GM08714 (cell line): Measurements from ENCODE around the gene TBC1D10A.
A peak's percentile ranks its signal among the peaks of the same experiment; 100 is the strongest.

ENCODE experiments used
- H3K4me3 ChIP-seq: fragments of 200-500 bp; sonication (Bioruptor generic); 2 replicates; pipeline ENCODE4 v1.5.1; 2014; ENCODE audit warnings: mild to moderate bottlenecking, low read length, inconsistent platforms
- ZNF274 ChIP-seq: IDR thresholded peaks from 2 replicates; pipeline ENCODE4 v1.6.1; 2012; ENCODE audit warnings: mild to moderate bottlenecking, low read depth, low read length

The TBC1D10A gene

DNA sequence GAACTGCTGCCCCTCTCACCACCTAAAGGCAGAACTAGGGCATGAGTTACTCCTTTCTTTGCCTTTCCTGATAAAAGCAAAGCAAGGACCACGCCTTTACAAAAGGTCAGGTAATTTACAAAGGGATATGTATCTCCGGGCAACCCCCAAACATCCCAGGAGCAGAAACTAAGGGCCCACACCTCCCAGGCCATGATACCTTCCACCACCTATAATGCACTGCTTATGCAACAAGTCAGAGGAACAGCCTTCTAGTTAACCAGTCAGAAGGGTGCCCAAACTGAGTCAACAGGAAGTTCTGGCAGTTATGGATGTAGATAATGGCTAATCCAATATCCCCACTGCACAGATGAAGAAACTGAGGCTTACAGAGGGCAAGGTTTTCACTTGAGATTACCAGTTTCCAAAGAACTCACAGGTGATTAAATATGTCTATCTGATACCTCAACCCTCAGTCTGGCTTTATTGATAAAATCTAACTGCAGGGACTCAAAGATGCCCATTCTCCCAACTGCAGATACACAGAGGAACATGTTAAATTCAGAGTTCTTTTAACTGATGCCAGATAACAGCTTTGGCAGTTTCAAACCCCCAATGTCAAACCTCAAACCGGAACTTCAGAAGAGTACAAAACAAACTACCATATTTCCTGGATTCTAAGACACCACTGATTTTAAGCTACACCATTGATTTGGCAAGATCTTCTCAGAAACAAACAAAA lies 20.7 kb downstream of the TBC1D10A start:
- H3K4me3 ChIP-seq, result peak overlapping the region; percentile 56; the same call in 1 of the 2 replicates
- no peak for TF ChIP-seq ZNF274

DNA sequence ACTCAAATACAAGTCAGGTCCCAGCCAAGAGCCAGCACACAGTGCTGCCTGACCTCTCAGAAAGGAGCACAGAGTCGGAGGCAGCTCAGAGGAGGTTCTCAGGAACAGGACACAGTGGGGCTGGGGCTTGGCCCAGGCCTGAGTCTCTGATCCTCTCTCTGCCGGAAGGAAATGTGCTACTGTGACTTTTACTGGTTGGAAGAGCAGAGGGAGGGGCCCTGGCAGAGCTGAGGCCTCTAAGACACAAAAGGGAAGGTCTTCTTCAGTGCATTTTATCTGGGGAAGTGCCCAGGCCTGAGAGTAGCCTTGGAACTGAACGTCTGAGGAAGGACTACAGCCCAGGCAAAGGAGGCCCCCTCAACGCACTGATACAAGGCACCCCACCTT lies 21.2 kb downstream of the TBC1D10A start:
- H3K4me3 ChIP-seq, result peak overlapping the region; percentile 56; the same call in 1 of the 2 replicates

DNA sequence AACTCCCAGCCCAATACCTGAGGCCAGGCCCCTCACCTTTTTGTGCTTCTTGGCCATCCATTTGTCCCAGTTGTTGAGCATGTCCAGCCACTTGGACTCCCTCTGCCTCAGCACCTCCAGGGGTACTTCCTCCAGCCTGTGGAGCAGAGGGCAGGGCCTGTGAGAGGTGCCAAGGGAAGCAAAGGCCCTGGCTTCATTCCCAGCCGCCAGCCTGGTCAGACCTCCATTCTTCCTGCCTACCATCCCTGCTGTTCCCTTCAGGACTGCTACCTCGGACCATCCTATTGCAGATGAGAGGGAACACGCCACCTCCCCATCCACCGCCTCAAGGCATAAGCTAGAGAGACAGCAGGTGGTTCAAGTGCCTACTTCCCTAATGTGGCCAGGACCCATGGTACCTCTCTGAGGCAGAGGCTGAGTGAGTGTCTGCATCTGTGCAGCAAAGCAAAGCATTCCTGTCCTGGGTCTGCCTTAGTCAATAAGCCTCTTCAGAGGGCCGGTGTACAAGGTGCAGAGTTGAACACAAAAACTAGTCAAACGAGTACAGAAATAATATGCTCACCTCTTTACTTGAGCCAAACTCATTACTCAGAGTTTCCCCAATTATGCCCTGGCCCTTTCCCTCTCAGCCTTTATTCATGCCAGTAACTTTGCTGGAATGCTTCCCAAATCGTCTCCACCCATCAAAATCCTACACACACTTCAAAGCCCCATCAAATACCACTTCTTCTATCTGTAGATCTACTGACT lies 22.1 kb downstream of the TBC1D10A start:
- peak overlapping the region; percentile 35; the same call in 1 of the 2 replicates for H3K4me3 ChIP-seq
- no peak for TF ChIP-seq ZNF274

More for the DNA sequence above, 21.2 kb downstream of the TBC1D10A start:
- no peak for TF ChIP-seq ZNF274

DNA sequence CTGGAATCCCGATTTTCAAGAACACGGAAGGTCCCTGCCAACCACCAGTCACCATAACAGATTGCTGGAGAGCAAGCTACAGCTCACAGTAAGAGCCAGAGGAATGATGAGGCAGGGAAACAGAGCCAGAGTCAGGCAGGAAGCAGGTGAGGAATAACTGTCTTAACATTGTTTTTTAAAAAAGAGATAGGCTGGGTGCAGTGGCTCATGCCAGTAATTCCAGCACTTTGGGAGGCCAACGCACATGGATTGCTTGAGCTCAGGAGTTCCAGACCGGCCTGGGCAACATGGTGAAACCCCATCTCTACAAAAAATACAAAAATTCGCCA lies 24.0 kb downstream of the TBC1D10A start:
- no peak for TF ChIP-seq ZNF274
- H3K4me3 ChIP-seq, result no peak overlapping the region

DNA sequence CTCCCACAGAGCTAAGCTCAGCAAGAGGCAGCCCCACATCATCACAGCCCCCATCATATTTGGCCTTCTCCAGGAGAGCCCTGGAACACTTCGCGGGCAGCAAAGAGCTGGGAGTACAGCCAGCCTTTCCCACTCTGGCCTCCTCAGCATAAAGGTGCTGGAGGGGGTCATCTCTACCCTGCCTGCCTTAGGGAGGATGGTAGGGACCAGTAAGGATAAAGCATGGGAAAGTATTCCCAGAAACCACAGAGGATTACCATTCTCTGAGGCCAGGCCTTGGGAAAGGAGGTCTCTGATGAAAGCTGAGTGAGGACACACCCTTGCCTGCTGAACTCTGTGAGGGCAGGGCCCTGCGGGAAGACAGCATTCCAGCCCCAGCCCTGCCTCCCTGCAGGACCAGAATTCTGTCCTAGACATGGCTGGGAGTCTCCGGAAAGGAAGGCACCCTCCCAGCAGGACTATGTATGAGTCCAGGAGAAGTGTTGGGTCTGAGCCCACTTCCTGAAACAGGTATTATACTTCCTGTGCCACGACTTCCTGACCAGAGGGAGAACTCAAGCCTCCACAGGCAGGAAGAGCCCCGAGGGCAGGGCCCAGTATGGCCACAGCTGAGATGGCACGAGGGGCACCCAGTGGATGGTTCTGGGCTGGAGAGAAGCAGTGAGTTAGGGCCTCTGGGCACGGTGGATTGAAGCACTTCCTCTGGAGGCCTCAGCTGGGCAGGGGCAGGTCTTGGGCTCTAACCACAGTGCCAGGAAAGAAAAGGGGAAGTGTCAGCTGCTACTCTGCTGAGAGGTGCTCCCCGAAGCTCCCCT lies 24.5 kb downstream of the TBC1D10A start:
- no peak for TF ChIP-seq ZNF274
- no peak overlapping the region for H3K4me3 ChIP-seq

DNA sequence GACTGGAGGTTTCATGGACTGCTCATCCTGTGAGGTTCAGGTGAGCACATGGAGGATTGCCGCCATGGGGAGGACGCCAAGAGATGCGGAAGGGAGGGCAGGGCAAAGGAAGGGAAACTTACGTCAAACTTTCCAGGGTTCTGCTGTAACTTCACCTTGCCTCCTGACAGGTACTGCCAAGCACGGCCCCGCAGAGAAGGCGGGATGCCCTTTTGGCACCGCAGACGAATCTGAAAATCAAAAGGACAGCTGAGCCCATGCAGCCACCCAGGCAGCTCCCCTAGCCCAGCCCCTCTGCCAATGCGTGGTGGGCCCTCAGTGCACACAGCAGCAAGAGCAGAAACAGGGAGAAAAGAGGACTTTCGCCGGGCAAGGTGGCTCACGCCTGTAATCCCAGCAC lies 27.4 kb downstream of the TBC1D10A start:
- TF ChIP-seq ZNF274, result no peak
- H3K4me3 ChIP-seq, result no peak overlapping the region

DNA sequence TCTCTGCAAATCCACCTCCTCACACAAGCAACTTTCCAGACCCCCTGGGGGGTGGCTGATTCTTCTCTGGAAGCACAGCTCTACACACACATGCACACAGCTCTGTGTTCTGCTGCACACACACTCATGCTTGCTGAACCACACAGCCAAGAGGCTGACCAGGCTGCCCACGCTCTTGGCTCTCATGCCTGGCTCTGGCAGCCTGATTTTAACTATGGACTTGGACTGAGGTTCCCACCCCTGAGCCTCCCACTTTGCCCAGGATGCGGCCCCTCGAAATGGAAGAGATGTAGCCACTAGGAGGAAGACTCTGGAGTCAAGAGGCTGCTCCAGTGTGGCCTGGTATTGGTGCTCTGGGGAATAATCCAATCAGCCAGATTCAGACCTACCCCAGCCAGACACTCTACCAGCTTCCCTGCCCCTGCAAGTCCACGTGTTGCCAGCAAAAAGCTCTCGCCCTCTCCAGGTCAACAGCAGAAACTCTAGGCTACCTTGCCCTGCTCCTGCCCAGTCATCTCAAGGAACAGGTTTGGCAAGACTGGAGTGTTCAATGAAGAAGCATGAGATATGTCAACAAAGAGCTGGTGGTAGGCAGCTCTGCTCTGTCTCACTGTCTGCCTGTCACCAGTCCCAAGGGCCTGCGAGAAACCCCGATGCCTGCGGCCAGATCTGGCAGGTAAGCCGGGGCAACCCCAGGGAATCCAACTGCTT lies 28.6 kb downstream of the TBC1D10A start:
- no peak for TF ChIP-seq ZNF274
- H3K4me3 ChIP-seq, result no peak overlapping the region

DNA sequence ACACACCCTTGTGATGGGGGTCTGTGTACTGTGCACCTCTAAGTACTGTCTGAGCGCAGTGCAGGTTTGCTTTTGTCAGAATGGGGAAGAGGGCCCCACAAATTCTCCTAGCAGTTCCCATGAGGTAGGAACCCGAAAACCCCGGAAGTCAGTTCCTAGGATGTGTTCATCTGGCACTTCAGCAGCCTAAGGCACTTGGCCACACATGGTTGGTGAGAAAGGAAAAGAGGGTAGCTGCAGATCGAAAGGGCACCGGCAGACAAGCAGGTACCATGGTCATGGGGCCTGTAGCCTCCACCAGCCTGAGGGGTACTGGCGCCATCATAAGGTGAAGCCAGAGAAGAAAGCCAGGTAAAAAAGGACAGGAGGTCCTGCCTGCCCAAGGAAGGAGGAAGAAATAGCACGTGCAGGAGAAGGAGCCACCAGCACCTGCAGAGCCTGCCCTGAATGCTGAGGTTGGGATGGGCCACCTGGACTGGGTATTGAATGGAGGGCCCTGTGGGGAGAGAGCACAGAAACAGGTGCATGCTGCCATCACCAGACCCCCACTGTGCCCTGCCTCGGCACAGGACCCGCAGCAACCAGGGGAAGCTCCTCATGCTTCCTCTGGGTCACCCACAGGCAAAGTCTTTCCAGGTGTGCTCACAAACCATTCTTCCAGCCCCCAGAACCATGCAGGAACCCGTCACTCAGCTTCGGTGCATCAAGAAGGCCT lies 29.3 kb downstream of the TBC1D10A start:
- no peak for TF ChIP-seq ZNF274
- no peak overlapping the region for H3K4me3 ChIP-seq

DNA sequence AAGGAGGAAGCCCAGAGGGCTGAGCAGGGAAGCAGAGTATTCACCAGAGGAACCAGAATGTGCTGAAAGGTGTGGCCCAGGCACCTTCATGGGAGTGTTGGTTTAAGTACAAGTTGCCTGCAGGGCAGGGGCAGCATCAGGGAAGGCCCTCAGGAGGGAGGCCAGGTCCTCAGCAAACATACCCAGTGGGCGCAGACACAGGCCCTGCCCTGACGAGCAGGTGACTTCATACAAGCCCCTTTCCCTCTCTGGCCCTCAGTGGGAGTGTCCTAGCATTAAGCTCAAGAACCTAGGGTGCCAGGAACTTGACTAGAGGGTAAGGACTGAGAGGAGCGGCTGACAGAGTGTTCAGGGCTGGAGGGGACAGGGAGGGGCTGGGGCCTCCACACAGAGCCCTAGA lies 29.9 kb downstream of the TBC1D10A start:
- no peak for TF ChIP-seq ZNF274

DNA sequence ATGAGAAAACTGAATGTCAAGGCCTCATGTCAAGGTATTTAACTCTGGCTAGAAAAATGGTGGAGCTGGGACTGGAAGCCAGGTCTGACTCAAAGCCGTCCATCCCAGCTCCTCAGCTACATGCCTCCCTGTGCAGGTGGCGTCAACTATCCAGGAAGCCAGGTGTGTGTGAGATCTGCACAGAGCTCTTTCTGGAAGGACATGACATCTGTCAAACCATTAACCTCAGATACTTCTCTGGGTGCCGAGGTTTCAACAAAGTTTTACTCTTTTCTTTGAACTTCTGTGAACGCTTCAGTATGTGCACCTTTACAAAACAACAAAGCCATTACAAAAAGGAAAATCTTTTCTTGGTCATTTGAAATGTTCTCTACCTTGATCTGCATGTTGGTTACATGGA lies 30.4 kb downstream of the TBC1D10A start:
- H3K4me3 ChIP-seq, result no peak overlapping the region
- no peak for TF ChIP-seq ZNF274

More for the DNA sequence above, 29.9 kb downstream of the TBC1D10A start:
- H3K4me3 ChIP-seq, result no peak overlapping the region

DNA sequence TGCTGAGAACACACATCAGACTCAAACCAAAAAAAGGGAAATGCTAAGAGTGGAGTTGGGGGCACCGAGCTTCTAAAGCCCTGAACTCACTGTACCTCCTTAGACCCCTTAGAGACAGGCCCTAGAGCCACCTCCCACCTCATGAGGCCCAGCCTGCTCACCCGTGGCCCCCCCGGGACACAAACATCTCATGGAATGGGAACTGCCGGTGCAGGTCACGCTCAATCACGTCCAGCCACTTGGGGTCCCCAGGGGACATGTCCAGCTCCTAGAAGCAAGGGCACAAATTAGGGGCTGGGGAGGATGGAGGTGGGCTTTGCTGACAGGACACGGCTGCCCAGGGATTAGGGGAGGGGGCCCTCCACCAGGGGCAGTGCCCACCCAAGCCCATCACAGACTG lies 31.2 kb downstream of the TBC1D10A start:
- H3K4me3 ChIP-seq, result no peak overlapping the region
- TF ChIP-seq ZNF274, result no peak

DNA sequence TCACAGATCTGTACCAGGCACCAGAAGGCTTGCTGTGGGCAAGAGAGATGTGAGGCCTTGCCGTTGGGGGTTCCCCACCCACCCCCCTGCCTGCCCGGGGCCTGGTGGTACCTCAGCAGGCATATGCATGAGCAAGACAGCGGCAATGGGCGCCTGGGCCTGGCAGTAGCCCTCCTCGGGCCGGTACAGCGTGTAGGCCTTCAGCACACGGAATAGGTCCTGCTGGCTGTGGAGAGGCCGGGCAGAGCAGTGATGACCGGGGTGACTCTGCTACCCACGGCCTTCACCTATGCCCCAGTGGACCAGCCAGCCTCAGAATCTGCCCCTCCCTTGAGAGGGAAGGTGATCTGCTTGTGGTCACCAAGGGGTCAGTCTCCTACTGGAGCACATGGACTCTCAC lies 31.9 kb downstream of the TBC1D10A start:
- no peak for TF ChIP-seq ZNF274
- H3K4me3 ChIP-seq, result no peak overlapping the region

DNA sequence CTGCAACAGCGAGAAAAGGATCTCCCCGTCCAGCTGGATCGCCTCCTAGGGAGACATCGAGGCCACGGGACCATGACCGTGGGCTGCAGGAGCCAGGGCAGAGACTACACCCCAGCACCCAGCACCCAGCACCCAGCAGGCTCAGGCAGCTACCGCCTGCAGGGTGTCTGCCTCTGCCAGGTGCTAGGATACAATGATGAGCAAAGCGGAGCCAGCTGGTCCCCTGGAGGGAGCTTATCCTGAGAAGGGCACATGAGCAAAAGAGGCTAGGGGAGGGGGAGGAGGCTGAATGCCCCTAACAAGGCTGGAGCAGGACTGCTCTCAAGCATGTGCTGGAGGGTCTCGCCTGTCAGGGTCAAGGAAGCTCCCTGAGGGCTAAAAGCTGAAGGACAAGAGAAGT lies 32.7 kb downstream of the TBC1D10A start:
- TF ChIP-seq ZNF274, result no peak
- no peak overlapping the region for H3K4me3 ChIP-seq
